Measurements from ENCODE around the gene ZNF547.

DNA sequence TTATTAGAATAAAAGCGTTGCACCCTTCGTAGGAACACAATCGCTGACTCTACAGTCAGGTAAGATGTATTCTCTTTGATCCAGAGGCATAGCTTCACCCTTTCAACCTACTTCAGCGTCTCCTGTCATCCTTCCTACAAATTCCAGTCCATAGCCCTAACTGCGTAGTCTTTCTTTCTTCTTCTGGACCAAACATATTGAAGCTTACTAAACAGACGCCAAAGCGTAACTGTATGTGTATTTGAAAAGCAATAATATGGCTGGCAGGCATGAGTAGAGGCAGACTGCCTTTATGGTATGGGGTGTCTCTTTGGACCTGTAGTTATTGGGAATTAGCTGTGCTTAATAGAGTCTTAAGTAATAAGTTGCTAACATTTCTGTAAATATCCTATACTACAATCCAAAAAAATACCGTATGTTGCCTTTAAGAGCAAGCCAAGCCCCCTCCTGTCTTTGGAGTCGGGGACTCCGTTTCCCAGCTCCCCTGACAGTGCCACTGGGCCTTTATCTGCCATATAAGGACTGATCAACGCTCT is 25.9 kb downstream of the ZNF547 start:
- no peak for TF ChIP-seq CTCF (IDR thresholded peaks at IDR 0.05; ENCODE audit: borderline replicate concordance, extremely low read depth, low read length, poor library complexity, severe bottlenecking)
- TF ChIP-seq EZH2 (IDR thresholded peaks at IDR 0.05; ENCODE audit: borderline replicate concordance, low read depth, low read length, severe bottlenecking), result no peak

Data from DND-41 (cell line).